Mammary epithelial cell (primary cell): ENCODE measurements around the gene PAGR1.

Experiments used
- CTCF ChIP-seq, 2 donors: IDR thresholded peaks in 1 of 2; conservative IDR thresholded peaks in 1 of 2; 2 replicates each; pipeline ENCODE4 v1.5.1; 2011 to 2012; ENCODE audit warnings: inconsistent platforms in 2 of 2, low read length in 2 of 2, mild to moderate bottlenecking in 2 of 2, control low read depth in 1 of 2, low read depth in 1 of 2; ENCODE audit not compliant: insufficient read depth in 1 of 2; ENCODE audit errors: extremely low read depth in 1 of 2
- EZH2 ChIP-seq: IDR thresholded peaks from 2 replicates; pipeline ENCODE4 v1.6.1; 2012; ENCODE audit warnings: low read length, inconsistent platforms, borderline replicate concordance

GRCh38 chr16:29808219-29808900 is 7.6 kb upstream of the PAGR1 start:
- TF ChIP-seq CTCF (conservative IDR thresholded peaks at IDR 0.05 in 1 of 2, IDR thresholded peaks at IDR 0.05 in 1 of 2; ENCODE audit: extremely low read depth in 1 of 2, insufficient read depth in 1 of 2, low read depth in 1 of 2, low read length in 2 of 2): no peak
- no peak for TF ChIP-seq EZH2
